Motor neuron (in vitro differentiated cells): ENCODE data around the gene MKRN2. TPM values are rescaled to one million over a fixed set of nuclear protein-coding genes. Genes with fewer than 3 reads are reported as not detected.
A peak's percentile ranks its signal among the peaks of the same experiment; 100 is the strongest.
"Not testable (repeated sequence)": the region's sequence is repeated elsewhere in the genome, so short reads cannot be mapped to it uniquely, and the experiment has no call there.

Source experiments
- ATAC-seq, 8 experiments: fragments of 200-7000 bp; cut with Tn5 transposase; replicated peaks in 6 of 8; 2 replicates each; pipeline ENCODE4 v1.8.0; 2021; ENCODE audit warnings: mild to moderate bottlenecking in 8 of 8, moderate library complexity in 8 of 8
- H3K27ac ChIP-seq, 2 donors: fragments of 250-450 bp; sonication (Bioruptor Pico); 2 replicates each; pipeline ENCODE4 v1.9.0; 2021; ENCODE audit warnings: antibody characterized with exemption in 2 of 2, mild to moderate bottlenecking in 2 of 2, moderate library complexity in 1 of 2
- H3K4me1 ChIP-seq, 2 donors: fragments of 250-450 bp; sonication (Bioruptor Pico); replicated peaks in 1 of 2; 2 replicates each; pipeline ENCODE4 v1.6.1; 2021; ENCODE audit warnings: antibody characterized with exemption in 2 of 2, mild to moderate bottlenecking in 2 of 2, moderate library complexity in 1 of 2
- H3K4me3 ChIP-seq, 5 donors: fragments of 250-450 bp; sonication (Bioruptor Pico); 2 replicates each; pipeline ENCODE4 v1.9.0; 2021; ENCODE audit warnings: antibody characterized with exemption in 5 of 5, mild to moderate bottlenecking in 5 of 5, moderate library complexity in 4 of 5
- WGBS, 10 experiments: fragments of 450-650 bp; shearing (Covaris generic); methylation state at CpG; one replicate each; pipeline ENCODE4 v1.0.0; 2022; 5-methylcytosine and 5-hydroxymethylcytosine counted together
- in situ Hi-C, 9 experiments: fragments of 400-800 bp; cut with MboI; loops; one replicate each; pipeline ENCODE4 v1.15.0; 2021; ENCODE audit warnings: low sequenced_read_pairs in 9 of 9, low pct_unique_long_range_greater_than_20kb in 2 of 9; ENCODE audit not compliant: unreplicated experiment in 9 of 9
- total RNA-seq, 8 experiments: library from RNA; unstranded; fragments of 300-600 nt; gene quantifications; 2 replicates each; pipeline versions ENCODE4 v1.2.3 to v1.2.4, GENCODE V29; 2022

The MKRN2 gene
- total RNA-seq, 8 experiments from 2014 or later = 22.6 to 44.6 (median 35.4) TPM

DNA sequence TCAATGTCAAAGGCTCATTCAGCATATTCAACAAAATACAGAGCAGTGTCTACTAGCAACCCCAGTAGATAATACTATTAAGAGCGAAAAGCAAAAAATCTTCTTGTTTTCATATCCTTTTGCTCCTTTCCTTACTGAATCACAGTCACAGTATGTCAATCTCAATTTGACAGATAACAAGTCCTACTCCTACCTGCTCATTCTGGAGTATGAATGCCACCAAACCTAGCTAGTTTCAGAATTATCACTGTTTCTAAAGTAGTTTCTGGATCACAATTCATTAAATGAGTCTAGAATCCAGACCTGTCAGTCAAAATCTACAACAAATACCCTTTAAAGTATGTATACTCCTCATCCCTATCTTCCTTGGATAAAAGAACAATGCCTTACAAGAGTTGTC, 51.5 kb downstream of the MKRN2 start:
- Histone ChIP-seq H3K4me1 (no peaks in the 10 kb centered on the region), H3K4me3 (no peak overlapping the region), H3K27ac (no peak overlapping the region)
- 86 to 100% (median 100%) methylated on average over 1 of the region's 1 CpG for WGBS, 10 experiments
- no peak for ATAC-seq
- in situ Hi-C loops = no loop called here

DNA sequence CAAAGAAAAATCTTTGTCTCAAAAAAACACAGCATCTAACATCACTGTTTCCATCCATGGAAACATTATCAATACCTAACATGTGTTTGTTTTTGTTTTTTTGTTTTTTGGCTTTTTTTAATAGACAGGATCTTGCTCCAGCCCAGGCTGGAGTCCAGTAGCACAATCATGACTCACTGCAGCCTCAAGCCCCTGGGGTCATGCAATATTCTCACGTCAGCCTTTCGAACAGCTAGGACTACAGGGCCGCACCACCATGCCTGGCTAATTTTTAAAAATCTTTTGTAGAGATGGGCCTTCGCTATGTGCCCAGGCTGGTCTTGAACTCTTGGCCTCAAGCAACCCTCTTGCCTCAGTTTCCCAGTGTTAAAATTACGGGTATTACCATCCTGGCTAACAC, 54.2 kb downstream of the MKRN2 start:
- Histone ChIP-seq H3K27ac (no peak overlapping the region), H3K4me1 (no peaks in the 10 kb centered on the region), H3K4me3 (no peak overlapping the region)
- 40 to 100% (median 88%) methylated on average over 1 to 4 of the region's 5 CpGs; no CpG with 5 or more reads in 5 of the 10 experiments for WGBS, 10 experiments
- in situ Hi-C loops = no loop called here
- ATAC-seq = no peak

GRCh38 chr3:12612514-12613226, 55.8 kb downstream of the MKRN2 start:
- WGBS, 10 experiments = 73 to 100% (median 81%) methylated on average over 1 to 6 of the region's 6 CpGs; no CpG with 5 or more reads in 1 of the 10 experiments
- in situ Hi-C loops = no loop called here
- Histone ChIP-seq H3K4me1 (no peaks in the 10 kb centered on the region), H3K4me3 (no peak overlapping the region), H3K27ac (no peak overlapping the region)
- ATAC-seq = no peak

- in situ Hi-C loops = no loop called here
- no peak overlapping the region for H3K4me3 ChIP-seq
- H3K27ac ChIP-seq = no peak overlapping the region
- H3K4me1 ChIP-seq = no peaks in the 10 kb centered on the region
- ATAC-seq = no peak
- 100% methylated on average over 2 of the region's 4 CpGs; no CpG with 5 or more reads in 9 of the 10 experiments for WGBS, 10 experiments
These were observed 56.4 kb downstream of the MKRN2 start for GRCh38 chr3:12613250-12613649.

DNA sequence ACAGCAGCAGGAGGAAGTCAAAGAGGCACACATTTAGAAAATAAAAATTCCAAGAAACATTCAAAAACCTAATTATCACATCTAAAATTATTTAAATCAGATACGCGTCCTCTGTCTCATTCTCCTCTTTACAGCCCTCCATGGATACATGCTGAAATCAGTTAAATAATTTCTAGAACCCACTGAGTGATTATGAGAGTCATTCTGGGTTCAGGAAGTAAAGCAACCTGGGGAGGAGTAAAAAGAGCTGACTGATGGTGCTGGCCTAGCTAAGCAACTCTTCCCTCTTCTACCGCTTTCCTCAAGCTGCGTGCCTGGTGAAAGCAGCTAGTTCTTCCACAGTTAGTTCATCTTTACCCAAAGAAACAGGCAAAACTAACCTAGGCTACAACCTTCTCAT, 58.4 kb downstream of the MKRN2 start:
- no peak overlapping the region for H3K4me3 ChIP-seq
- H3K4me1 ChIP-seq = no peaks in the 10 kb centered on the region
- ATAC-seq = no peak
- in situ Hi-C loops = no loop called here
- H3K27ac ChIP-seq = no peak overlapping the region
- 86 to 100% (median 100%) methylated on average over 2 to 4 of the region's 4 CpGs for WGBS, 10 experiments

DNA sequence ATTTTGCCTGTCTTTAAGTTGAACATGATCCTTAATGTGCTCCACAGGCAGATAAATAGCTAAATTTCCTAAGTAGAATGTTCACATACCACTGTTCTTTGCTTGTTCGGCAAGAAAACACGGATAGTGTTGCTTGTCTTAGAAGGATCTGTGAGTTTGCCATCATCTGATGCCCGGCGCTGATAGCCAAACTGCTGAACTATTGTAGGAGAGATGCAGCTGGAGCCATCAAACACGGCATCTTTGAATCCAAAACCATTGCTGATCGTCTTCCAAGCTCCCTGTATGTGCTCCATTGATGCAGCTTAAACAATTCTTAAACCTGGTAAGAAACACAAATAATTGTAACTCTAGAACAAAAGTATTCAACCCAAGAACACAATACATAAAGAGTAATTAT, 61.5 kb downstream of the MKRN2 start:
- H3K4me1 ChIP-seq = no peaks in the 10 kb centered on the region
- in situ Hi-C loops = no loop called here
- no peak for ATAC-seq
- no peak overlapping the region for H3K4me3 ChIP-seq
- H3K27ac ChIP-seq = no peak overlapping the region
- 92 to 100% (median 99%) methylated on average over 1 to 6 of the region's 6 CpGs; no CpG with 5 or more reads in 2 of the 10 experiments for WGBS, 10 experiments

DNA sequence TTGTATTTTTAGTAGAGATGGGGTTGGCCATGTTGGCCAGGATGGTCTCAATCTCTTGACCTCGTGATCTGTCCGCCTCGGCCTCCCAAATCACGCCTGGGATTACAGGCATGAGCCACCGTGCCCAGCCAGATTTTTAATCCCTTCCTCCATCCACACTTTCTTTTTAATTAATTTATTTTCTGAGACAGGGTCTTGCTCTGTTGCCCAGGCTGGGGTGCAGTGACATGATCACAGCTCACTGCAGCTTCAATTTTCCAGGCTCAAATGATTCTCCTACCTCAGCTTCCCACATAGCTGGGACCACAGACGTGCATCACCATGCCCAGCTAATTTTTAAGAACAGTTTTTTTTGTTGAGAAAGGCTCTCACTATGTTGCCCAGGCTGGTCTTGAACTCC, 63.4 kb downstream of the MKRN2 start:
- in situ Hi-C loops = no loop called here
- WGBS, 10 experiments = 80 to 100% (median 100%) methylated on average over 1 to 6 of the region's 6 CpGs; no CpG with 5 or more reads in 4 of the 10 experiments
- no peaks in the 10 kb centered on the region for H3K4me1 ChIP-seq
- no peak for ATAC-seq
- H3K4me3 ChIP-seq = no peak overlapping the region
- no peak overlapping the region for H3K27ac ChIP-seq

GRCh38 chr3:12620729-12621128, 63.8 kb downstream of the MKRN2 start:
- no peak for ATAC-seq
- H3K4me3 ChIP-seq = no peak overlapping the region
- in situ Hi-C loops = no loop called here

GRCh38 chr3:12622335-12622734, 65.4 kb downstream of the MKRN2 start:
- Histone ChIP-seq H3K27ac (no peak overlapping the region), H3K4me1 (no peaks in the 10 kb centered on the region), H3K4me3 (no peak overlapping the region)
- WGBS, 10 experiments = 0 to 100% (median 87%) methylated on average over 1 to 4 of the region's 4 CpGs; no CpG with 5 or more reads in 2 of the 10 experiments
- in situ Hi-C loops = no loop called here
- no peak for ATAC-seq

More at GRCh38 chr3:12620729-12621128, 63.8 kb downstream of the MKRN2 start:
- Histone ChIP-seq H3K4me1 (no peaks in the 10 kb centered on the region), H3K27ac (no peak overlapping the region)

- H3K27ac ChIP-seq = no peak overlapping the region
- 83 to 100% (median 95%) methylated on average over 1 to 5 of the region's 5 CpGs; no CpG with 5 or more reads in 3 of the 10 experiments for WGBS, 10 experiments
These were observed 67.2 kb downstream of the MKRN2 start for GRCh38 chr3:12624056-12624455.

DNA sequence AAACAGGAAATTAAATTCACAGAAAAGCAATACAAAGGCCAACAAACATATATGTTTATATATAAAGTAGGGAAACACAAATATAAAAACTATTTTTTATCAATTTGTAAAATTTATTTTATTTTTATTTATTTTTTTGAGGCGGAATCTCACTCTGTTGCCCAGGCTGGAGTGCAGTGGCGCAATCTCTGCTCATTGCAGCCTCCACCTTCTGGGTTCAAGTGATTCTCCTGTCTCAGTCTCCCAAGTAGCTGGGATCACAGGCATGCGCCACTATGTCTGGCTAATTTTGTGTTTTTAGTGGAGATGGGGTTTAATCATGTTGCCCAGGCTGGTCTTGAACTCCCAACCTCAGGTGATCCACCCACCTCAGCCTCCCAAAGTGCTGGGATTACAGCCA, 68.1 kb downstream of the MKRN2 start:
- H3K4me3 ChIP-seq, H3K4me1 ChIP-seq, in situ Hi-C loops, H3K27ac ChIP-seq, ATAC-seq: not testable (repeated sequence)
- 80 to 100% (median 96%) methylated on average over 1 to 3 of the region's 3 CpGs for WGBS, 10 experiments

More at GRCh38 chr3:12624056-12624455, 67.2 kb downstream of the MKRN2 start:
- no peak for ATAC-seq
- no peaks in the 10 kb centered on the region for H3K4me1 ChIP-seq
- H3K4me3 ChIP-seq = no peak overlapping the region
- in situ Hi-C loops = no loop called here

DNA sequence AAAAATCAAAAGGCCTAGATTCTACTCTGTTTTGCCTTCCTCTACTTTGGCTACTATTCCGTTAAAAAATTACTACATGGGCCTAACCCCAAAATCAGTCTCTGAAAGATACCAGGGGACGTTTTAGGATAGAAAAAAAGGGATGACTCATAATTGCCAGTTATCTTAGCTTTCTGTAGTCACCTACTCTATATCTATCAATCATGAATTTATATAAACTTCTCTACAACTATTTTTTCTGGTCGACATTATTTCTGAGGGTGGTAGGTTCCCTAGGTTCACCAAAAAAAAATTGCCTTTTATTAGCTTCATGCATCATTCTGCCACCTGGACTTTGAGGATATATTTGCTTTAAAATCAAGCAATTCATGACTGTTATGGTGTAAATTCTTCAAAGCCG, 70.5 kb downstream of the MKRN2 start:
- no peak for ATAC-seq
- no peak overlapping the region for H3K4me3 ChIP-seq
- peaks cover 0 to 3% of the 10 kb centered on the region in 2 donors for H3K4me1 ChIP-seq
- WGBS, 10 experiments = 43 to 100% (median 83%) methylated on average over 1 to 4 of the region's 4 CpGs; no CpG with 5 or more reads in 1 of the 10 experiments
- in situ Hi-C loops = no loop called here
- H3K27ac ChIP-seq = no peak overlapping the region

DNA sequence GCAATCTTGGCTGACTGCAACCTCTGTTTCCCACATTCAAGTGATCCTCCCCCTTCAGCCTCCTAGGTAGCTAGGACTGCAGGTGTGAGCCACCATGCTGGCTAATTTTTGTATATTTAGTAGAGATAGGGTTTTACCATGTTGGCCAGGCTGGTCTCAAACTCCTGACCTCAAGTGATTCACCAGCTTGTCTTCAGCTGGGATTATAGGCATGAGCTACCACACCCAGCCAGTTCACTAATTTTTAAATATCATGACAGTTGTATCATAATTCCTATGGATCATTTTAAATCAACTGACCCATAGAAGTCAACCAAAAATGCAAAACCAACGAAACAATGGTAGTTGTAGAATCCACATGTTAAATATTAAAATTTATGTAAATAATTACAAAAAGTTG, 71.9 kb downstream of the MKRN2 start:
- peak in 3 of 8 experiments; percentile 12 to 37 (median 34) for ATAC-seq
- H3K4me1 ChIP-seq = peaks cover 0 to 3% of the 10 kb centered on the region in 2 donors
- in situ Hi-C loops = no loop called here
- H3K27ac ChIP-seq = no peak overlapping the region
- WGBS, 10 experiments = 0 to 100% (median 89%) methylated on average over 1 of the region's 1 CpG; no CpG with 5 or more reads in 2 of the 10 experiments
- no peak overlapping the region for H3K4me3 ChIP-seq

DNA sequence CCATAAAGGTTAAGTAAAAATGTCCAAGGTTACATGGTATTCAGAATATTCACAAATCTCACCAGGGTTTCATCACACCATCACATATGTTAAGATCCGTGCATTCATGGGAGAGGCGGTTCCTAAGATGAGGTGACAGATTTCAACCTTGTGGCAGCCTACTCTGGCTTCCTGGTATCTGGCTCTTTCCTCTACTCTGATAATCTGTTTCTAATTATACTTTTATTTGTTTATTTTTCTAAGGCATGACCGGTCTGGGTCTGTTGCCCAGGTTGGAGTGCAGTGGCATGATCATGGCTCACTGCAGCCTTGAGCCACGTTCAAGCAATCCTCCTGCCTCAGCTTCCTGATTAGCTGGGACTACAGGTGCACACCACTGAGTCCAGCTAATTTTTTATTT, 72.7 kb downstream of the MKRN2 start:
- Histone ChIP-seq H3K4me1 (peaks cover 0 to 3% of the 10 kb centered on the region in 2 donors), H3K27ac (no peak overlapping the region), H3K4me3 (no peak overlapping the region)
- ATAC-seq = peak in 4 of 8 experiments; percentile 52 to 97 (median 96)
- WGBS, 10 experiments = 0 to 100% (median 87%) methylated on average over 1 to 4 of the region's 4 CpGs; no CpG with 5 or more reads in 1 of the 10 experiments
- in situ Hi-C loops = no loop called here
